ENCODE measurements around the gene CYSRT1. TPM values are rescaled to one million over a fixed set of nuclear protein-coding genes. Genes with fewer than 3 reads are reported as not detected.

The CYSRT1 gene
- total RNA-seq, 1 donor from 2014 or later, result 0.46 TPM

GRCh38 chr9:137270929-137271695 lies 46.1 kb downstream of the CYSRT1 start:
- DNase-seq (ENCODE audit: low read depth, low spot score), result no peak

- DNase-seq (ENCODE audit: low read depth, low spot score), result no peak
These were observed 46.7 kb downstream of the CYSRT1 start for GRCh38 chr9:137271696-137272076.

- no peak for DNase-seq (ENCODE audit: low read depth, low spot score)
These were observed 47.5 kb downstream of the CYSRT1 start for GRCh38 chr9:137272241-137273094.

- no peak for DNase-seq (ENCODE audit: low read depth, low spot score)
These were observed 48.1 kb downstream of the CYSRT1 start for GRCh38 chr9:137273095-137273490.

GRCh38 chr9:137273611-137274320 lies 48.8 kb downstream of the CYSRT1 start:
- DNase-seq (ENCODE audit: low read depth, low spot score), result no peak

- DNase-seq (ENCODE audit: low read depth, low spot score), result no peak
These were observed 50.2 kb downstream of the CYSRT1 start for GRCh38 chr9:137275203-137275587.

Other genes starting within 250 kb of the CYSRT1 start
- not detected in 2 replicates for gene PTGDS, start 247.7 kb upstream of the CYSRT1 start, total RNA-seq
- gene LCNL1, start 242.2 kb upstream of the CYSRT1 start, total RNA-seq, result not detected in 2 replicates
- gene PAXX, start 232.8 kb upstream of the CYSRT1 start, total RNA-seq, result 17.8 and 18.0 TPM in 2 replicates
- 0.33 and 0.46 TPM in 2 replicates for gene CLIC3, start 228.6 kb upstream of the CYSRT1 start, total RNA-seq
- gene ABCA2, start 196.9 kb upstream of the CYSRT1 start, total RNA-seq, result 7.9 and 15.7 TPM in 2 replicates
- not detected in 2 replicates for gene FUT7, start 193.1 kb upstream of the CYSRT1 start, total RNA-seq
- gene NPDC1, start 179.0 kb upstream of the CYSRT1 start, total RNA-seq, result 31.2 and 33.0 TPM in 2 replicates
- gene ENTPD2, start 171.1 kb upstream of the CYSRT1 start, total RNA-seq, result not detected in 2 replicates
- gene SAPCD2, start 154.6 kb upstream of the CYSRT1 start, total RNA-seq, result 17.6 and 31.1 TPM in 2 replicates
- gene UAP1L1, start 147.7 kb upstream of the CYSRT1 start, total RNA-seq, result 15.4 and 17.0 TPM in 2 replicates
- 58.1 and 76.7 TPM in 2 replicates for gene MAN1B1, start 138.2 kb upstream of the CYSRT1 start, total RNA-seq
- 73.7 and 133 TPM in 2 replicates for gene DPP7, start 110.4 kb upstream of the CYSRT1 start, total RNA-seq
- 0.04 and 0.26 TPM in 2 replicates for gene GRIN1, start 86.0 kb upstream of the CYSRT1 start, total RNA-seq
- not detected in 2 replicates for gene LRRC26, start 55.1 kb upstream of the CYSRT1 start, total RNA-seq
- not detected in 2 replicates for gene TMEM210, start 53.1 kb upstream of the CYSRT1 start, total RNA-seq
- 24.4 and 30.5 TPM in 2 replicates for gene ANAPC2, start 36.6 kb upstream of the CYSRT1 start, total RNA-seq
- 107 and 115 TPM in 2 replicates for gene SSNA1, start 36.5 kb upstream of the CYSRT1 start, total RNA-seq
- gene TPRN, start 24.4 kb upstream of the CYSRT1 start, total RNA-seq, result 5.1 and 6.4 TPM in 2 replicates
- 26.1 and 34.2 TPM in 2 replicates for gene TMEM203, start 19.5 kb upstream of the CYSRT1 start, total RNA-seq
- gene NDOR1, start 19.5 kb upstream of the CYSRT1 start, total RNA-seq, result 3.5 and 4.2 TPM in 2 replicates
- gene RNF208, start 2.9 kb upstream of the CYSRT1 start, total RNA-seq, result 0.07 and 0.33 TPM in 2 replicates
- gene RNF224, start 2.3 kb downstream of the CYSRT1 start, total RNA-seq, result 0.07 TPM in 2 replicates
- not detected in 2 replicates for gene SLC34A3, start 5.7 kb downstream of the CYSRT1 start, total RNA-seq
- 279 and 476 TPM in 2 replicates for gene TUBB4B, start 16.1 kb downstream of the CYSRT1 start, total RNA-seq
- not detected in 2 replicates for gene STPG3, start 26.1 kb downstream of the CYSRT1 start, total RNA-seq
- 78.1 and 78.6 TPM in 2 replicates for gene NELFB, start 30.2 kb downstream of the CYSRT1 start, total RNA-seq
- 28.9 and 35.3 TPM in 2 replicates for gene TOR4A, start 52.6 kb downstream of the CYSRT1 start, total RNA-seq
- 14.0 and 16.0 TPM in 2 replicates for gene NRARP, start 77.1 kb downstream of the CYSRT1 start, total RNA-seq
- 14.2 and 24.3 TPM in 2 replicates for gene EXD3, start 198.0 kb downstream of the CYSRT1 start, total RNA-seq
- 0.11 and 0.66 TPM in 2 replicates for gene NOXA1, start 198.2 kb downstream of the CYSRT1 start, total RNA-seq
- 0.04 and 0.07 TPM in 2 replicates for gene ENTPD8, start 216.2 kb downstream of the CYSRT1 start, total RNA-seq
- 20.6 and 23.9 TPM in 2 replicates for gene NSMF, start 234.2 kb downstream of the CYSRT1 start, total RNA-seq

All from pulmonary artery endothelial cell (primary cell).